ENCODE results near the gene PDE4A. TPM values are rescaled to one million over a fixed set of nuclear protein-coding genes. Genes with fewer than 3 reads are reported as not detected.
A peak's percentile ranks its signal among the peaks of the same experiment; 100 is the strongest.

Gene PDE4A
- total RNA-seq, 1 experiment from 2014 or later = 3.1 TPM

GRCh38 chr19:10471909-10472308 lies 51.6 kb downstream of the PDE4A start:
- ChIA-PET POLR2A (ENCODE audit: unreplicated experiment) (no interaction called here), CTCF (interaction anchor here (1.2 kb wide), 1 partner anchor 10 kb away, joined by 3 read pairs; no protein-coding TSS in a partner anchor)
- BruUV-seq (replicated peaks) = no TSS peak
- TF ChIP-seq EZH2 (IDR thresholded peaks at IDR 0.05; ENCODE audit: low read length, unreplicated experiment) (no peak), CTCF (conservative IDR thresholded peaks at IDR 0.05; ENCODE audit: low read depth, low read length) (peak; percentile 73)
- H3K9ac ChIP-seq (ENCODE audit: low read length) = no peak overlapping the region
- no peaks in the 10 kb centered on the region for H3K36me3 ChIP-seq (ENCODE audit: low read depth, low read length)
- no peak overlapping the region for H3K27ac ChIP-seq (ENCODE audit: low read length)
- no peaks in the 10 kb centered on the region for H3K9me2 ChIP-seq (replicated peaks; ENCODE audit: low read length)
- 0 out of 2 replicates have a peak overlapping the region, but pooled peaks have one; percentile 20 for H2AFZ ChIP-seq (ENCODE audit: low read length)
- no peaks in the 10 kb centered on the region for H3F3A ChIP-seq (ENCODE audit: low read length, unreplicated experiment)
- no peaks in the 10 kb centered on the region for H4K20me1 ChIP-seq (ENCODE audit: low read length)
- ATAC-seq = peak; percentile 85
- peak; percentile 71 for DNase-seq
- no peak overlapping the region for H3K4me3 ChIP-seq (ENCODE audit: low read length)
- no peaks in the 10 kb centered on the region for H3K79me2 ChIP-seq (ENCODE audit: low read length)
- H3K4me2 ChIP-seq (ENCODE audit: low read length) = no peak overlapping the region
- H3K9me3 ChIP-seq (ENCODE audit: low read length) = no peaks in the 10 kb centered on the region
- no peaks in the 10 kb centered on the region for H3K27me3 ChIP-seq (ENCODE audit: low read length)
- no peaks in the 10 kb centered on the region for H3K4me1 ChIP-seq (ENCODE audit: insufficient read depth, low read length)
- intact Hi-C loops (cut with micrococcal nuclease) = loop anchor here (10.0 kb wide), 1 partner anchor 173 kb away; no protein-coding TSS in a partner anchor

GRCh38 chr19:10473192-10473591 lies 52.9 kb downstream of the PDE4A start:
- ATAC-seq (no peak), DNase-seq (no peak)
- no peaks in the 10 kb centered on the region for H3K79me2 ChIP-seq (ENCODE audit: low read length)
- no peak overlapping the region for H3K27ac ChIP-seq (ENCODE audit: low read length)
- no peak overlapping the region for H3K9ac ChIP-seq (ENCODE audit: low read length)
- H3K36me3 ChIP-seq (ENCODE audit: low read depth, low read length) = no peaks in the 10 kb centered on the region
- H3F3A ChIP-seq (ENCODE audit: low read length, unreplicated experiment) = no peaks in the 10 kb centered on the region
- CTCF ChIA-PET = no interaction called here
- H3K27me3 ChIP-seq (ENCODE audit: low read length) = no peaks in the 10 kb centered on the region
- H3K9me2 ChIP-seq (replicated peaks; ENCODE audit: low read length) = no peaks in the 10 kb centered on the region
- no peak overlapping the region for H3K4me3 ChIP-seq (ENCODE audit: low read length)
- H2AFZ ChIP-seq (ENCODE audit: low read length) = no peak overlapping the region
- H3K4me2 ChIP-seq (ENCODE audit: low read length) = no peak overlapping the region
- intact Hi-C loops (cut with micrococcal nuclease) = loop anchor here (10.0 kb wide), 1 partner anchor 172 kb away; no protein-coding TSS in a partner anchor
- POLR2A ChIA-PET (ENCODE audit: unreplicated experiment) = no interaction called here
- no peaks in the 10 kb centered on the region for H3K4me1 ChIP-seq (ENCODE audit: insufficient read depth, low read length)
- H4K20me1 ChIP-seq (ENCODE audit: low read length) = no peaks in the 10 kb centered on the region
- H3K9me3 ChIP-seq (ENCODE audit: low read length) = no peaks in the 10 kb centered on the region
- TF ChIP-seq CTCF (conservative IDR thresholded peaks at IDR 0.05; ENCODE audit: low read depth, low read length) (no peak), EZH2phosphoT487 (IDR thresholded peaks at IDR 0.05; ENCODE audit: borderline replicate concordance, low read length) (no peak), EZH2 (IDR thresholded peaks at IDR 0.05; ENCODE audit: low read length, unreplicated experiment) (no peak)
- BruUV-seq (replicated peaks) = no TSS peak

- Histone ChIP-seq H2AFZ (ENCODE audit: low read length) (no peak overlapping the region), H3K27ac (ENCODE audit: low read length) (no peak overlapping the region), H3K4me1 (ENCODE audit: insufficient read depth, low read length) (no peaks in the 10 kb centered on the region), H3K4me2 (ENCODE audit: low read length) (no peak overlapping the region), H3K9me2 (replicated peaks; ENCODE audit: low read length) (no peaks in the 10 kb centered on the region), H3K9me3 (ENCODE audit: low read length) (no peaks in the 10 kb centered on the region), H4K20me1 (ENCODE audit: low read length) (no peaks in the 10 kb centered on the region), H3K4me3 (ENCODE audit: low read length) (no peak overlapping the region), H3K9ac (ENCODE audit: low read length) (no peak overlapping the region), H3K79me2 (ENCODE audit: low read length) (no peaks in the 10 kb centered on the region), H3F3A (ENCODE audit: low read length, unreplicated experiment) (no peaks in the 10 kb centered on the region), H3K27me3 (ENCODE audit: low read length) (no peaks in the 10 kb centered on the region), H3K36me3 (ENCODE audit: low read depth, low read length) (no peaks in the 10 kb centered on the region)
- TF ChIP-seq EZH2 (IDR thresholded peaks at IDR 0.05; ENCODE audit: low read length, unreplicated experiment) (no peak), EZH2phosphoT487 (IDR thresholded peaks at IDR 0.05; ENCODE audit: borderline replicate concordance, low read length) (no peak), CTCF (conservative IDR thresholded peaks at IDR 0.05; ENCODE audit: low read depth, low read length) (no peak)
- CTCF ChIA-PET = no interaction called here
- BruUV-seq (replicated peaks) = no TSS peak
- POLR2A ChIA-PET (ENCODE audit: unreplicated experiment) = no interaction called here
- no peak for DNase-seq
- intact Hi-C loops (cut with micrococcal nuclease) = loop anchor here (10.0 kb wide), 1 partner anchor 170 kb away; no protein-coding TSS in a partner anchor
- no peak for ATAC-seq
Measured at GRCh38 chr19:10474962-10475451, 54.7 kb downstream of the PDE4A start.
